HK-2 (cell line): ENCODE results near the gene ERGIC1.

ENCODE experiments used
- DNase-seq: peaks from one replicate; pipeline ENCODE4 v3.0.0-alpha.2; 2018; ENCODE audit not compliant: unreplicated experiment

The ERGIC1 gene

GRCh38 chr5:172864747-172865146, 30.7 kb downstream of the ERGIC1 start:
- DNase-seq, result no peak

GRCh38 chr5:172866378-172866777, 32.3 kb downstream of the ERGIC1 start:
- DNase-seq, result no peak

GRCh38 chr5:172866802-172867748, 33.0 kb downstream of the ERGIC1 start:
- DNase-seq, result no peak

GRCh38 chr5:172867761-172868435, 33.8 kb downstream of the ERGIC1 start:
- DNase-seq, result no peak

GRCh38 chr5:172868436-172868923, 34.4 kb downstream of the ERGIC1 start:
- peak; percentile 50 for DNase-seq

- peak; percentile 65 for DNase-seq
These were observed 35.0 kb downstream of the ERGIC1 start for GRCh38 chr5:172868924-172869591.

GRCh38 chr5:172869691-172870090, 35.6 kb downstream of the ERGIC1 start:
- DNase-seq, result no peak

GRCh38 chr5:172870291-172870714, 36.3 kb downstream of the ERGIC1 start:
- DNase-seq, result peak; percentile 51

- peak; percentile 33 for DNase-seq
These were observed 36.8 kb downstream of the ERGIC1 start for GRCh38 chr5:172870715-172871461.

GRCh38 chr5:172871536-172871935, 37.5 kb downstream of the ERGIC1 start:
- no peak for DNase-seq

GRCh38 chr5:172871982-172872381, 37.9 kb downstream of the ERGIC1 start:
- no peak for DNase-seq

- no peak for DNase-seq
These were observed 39.0 kb downstream of the ERGIC1 start for GRCh38 chr5:172872997-172873491.

- no peak for DNase-seq
These were observed 39.5 kb downstream of the ERGIC1 start for GRCh38 chr5:172873513-172873912.

- no peak for DNase-seq
These were observed 40.8 kb downstream of the ERGIC1 start for GRCh38 chr5:172874647-172875504.

- DNase-seq, result no peak
These were observed 41.6 kb downstream of the ERGIC1 start for GRCh38 chr5:172875505-172876279.

- DNase-seq, result no peak
These were observed 42.5 kb downstream of the ERGIC1 start for GRCh38 chr5:172876578-172876977.

GRCh38 chr5:172877466-172878260, 43.6 kb downstream of the ERGIC1 start:
- no peak for DNase-seq

- no peak for DNase-seq
These were observed 44.5 kb downstream of the ERGIC1 start for GRCh38 chr5:172878585-172878932.
